Measurements from ENCODE around the gene B4GALT7. TPM values are rescaled to one million over a fixed set of nuclear protein-coding genes. Genes with fewer than 3 reads are reported as not detected.

B4GALT7 gene
- total RNA-seq, 1 experiment from 2014 or later: 26.3 TPM

DNA sequence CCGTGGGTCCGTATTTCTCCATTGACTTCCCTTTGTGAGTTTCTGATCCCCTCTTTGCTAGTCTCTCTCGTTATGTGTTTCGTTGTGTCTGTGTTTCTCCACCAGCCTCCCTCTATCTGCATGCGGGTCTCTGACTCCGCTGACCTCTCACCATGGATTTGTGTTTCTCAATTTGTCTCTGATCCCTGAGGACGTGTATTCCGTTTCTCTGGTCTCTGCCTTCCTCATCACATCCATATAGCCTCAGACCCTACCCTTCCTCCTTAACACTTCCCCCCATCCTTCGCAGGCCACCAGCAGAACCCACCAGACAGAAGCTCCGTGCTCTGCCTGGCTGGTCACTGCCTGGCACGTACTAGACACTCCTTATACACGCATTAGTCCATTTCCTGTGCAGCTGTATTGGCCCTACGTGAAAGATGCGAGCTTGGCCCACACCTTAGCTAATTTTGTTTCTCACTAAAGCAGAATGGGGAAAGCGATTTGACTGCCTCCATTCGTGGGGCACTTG lies 631 bp downstream of the B4GALT7 start:
- Histone ChIP-seq H3K79me2 (ENCODE audit: insufficient read depth, low read length) (no peaks in the 10 kb centered on the region), H3K18ac (ENCODE audit: insufficient read length, low read depth, low read length) (no peak overlapping the region), H2BK5ac (ENCODE audit: insufficient read length, low read length) (no peak overlapping the region), H4K91ac (ENCODE audit: insufficient read length, low read depth, low read length) (no peak overlapping the region), H2BK20ac (ENCODE audit: low read depth, low read length, poor library complexity, severe bottlenecking) (no peak overlapping the region), H2BK12ac (ENCODE audit: insufficient read length, low read depth, low read length) (no peak overlapping the region), H4K5ac (ENCODE audit: insufficient read length, low read depth, low read length) (no peak overlapping the region), H3K27ac (ENCODE audit: insufficient read length, low read depth, low read length) (no peak overlapping the region), H3K79me1 (ENCODE audit: insufficient read depth, low read depth, low read length, poor library complexity, severe bottlenecking) (no peaks in the 10 kb centered on the region), H3K4ac (ENCODE audit: low read depth, low read length) (no peak overlapping the region), H2AFZ (ENCODE audit: low read length) (no peak overlapping the region), H3K23ac (ENCODE audit: insufficient read length, low read depth, low read length) (no peak overlapping the region), H3K14ac (ENCODE audit: insufficient read depth, low read length) (peak overlapping the region; percentile 39; the same call in 1 of the 2 replicates), H3T11ph (ENCODE audit: low read length) (no peak overlapping the region), H3K9ac (ENCODE audit: extremely low read depth, insufficient read length, low read length) (peak overlapping the region; percentile 69), H3K4me1 (ENCODE audit: insufficient read depth, low read length) (peaks cover 3% of the 10 kb centered on the region; the same call in 1 of the 2 replicates), H4K8ac (replicated peaks; ENCODE audit: insufficient read length, low read depth, low read length) (no peak overlapping the region), H3K23me2 (ENCODE audit: insufficient read length, low read depth, low read length, poor library complexity, severe bottlenecking) (peaks cover 6% of the 10 kb centered on the region), H2AK5ac (ENCODE audit: insufficient read length, low read length) (no peak overlapping the region), H2BK15ac (ENCODE audit: low read depth, low read length) (no peak overlapping the region), H3K56ac (ENCODE audit: insufficient read length, low read depth, low read length) (no peak overlapping the region), H3K4me2 (ENCODE audit: insufficient read depth, insufficient read length, low read length) (peak overlapping the region; percentile 95), H4K20me1 (ENCODE audit: control insufficient read depth, insufficient read depth, insufficient read length) (no peaks in the 10 kb centered on the region), H3K9me3 (ENCODE audit: control insufficient read depth, low read depth, low read length) (no peaks in the 10 kb centered on the region), H2BK120ac (ENCODE audit: low read depth, low read length, poor library complexity, severe bottlenecking) (no peak overlapping the region), H3K27me3 (ENCODE audit: insufficient read depth, low read length) (no peaks in the 10 kb centered on the region)
- TF ChIP-seq CTCF (conservative IDR thresholded peaks at IDR 0.05): no peak
- Mint-ChIP-seq H3K9me3 (no peaks in the 10 kb centered on the region; a peak in 1 of 5 replicates), H3K36me3 (ENCODE audit: insufficient read depth in 1 of 3, low read depth in 3 of 3) (peaks cover 11 to 31% (median 22%) of the 10 kb centered on the region in 3 experiments), H3K27me3 (ENCODE audit: low read depth) (peaks cover 11% of the 10 kb centered on the region), H3K4me1 (peaks cover 11 to 16% of the 10 kb centered on the region in 2 experiments), H3K4me3 (peak overlapping the region; percentile 83 to 96), H3K27ac (peak overlapping the region; percentile 17 to 74 (median 46); a peak in 6 of 7 replicates)
- WGBS (ENCODE audit: extremely low coverage, insufficient read length, low lambda C conversion rate): no CpG with 5 or more reads among the region's 16 CpGs
- DNase-seq: no peak
